ENCODE measurements around the gene RGL4.
"Not testable (repeated sequence)": the region's sequence is repeated elsewhere in the genome, so short reads cannot be mapped to it uniquely, and the experiment has no call there.

RGL4 gene

GRCh38 chr22:23690713-23691112, at the start of gene RGL4:
Gene RGL4 (plus strand): TSS chr22:23691013. CDS start chr22:23692031, 1,018 bp downstream.
- no peak for FAIRE-seq

- not testable (repeated sequence) for FAIRE-seq
These were observed 44.3 kb upstream of the RGL4 start for GRCh38 chr22:23646526-23646925.

- no peak for FAIRE-seq
These were observed 41.7 kb upstream of the RGL4 start for GRCh38 chr22:23649071-23649501.

- FAIRE-seq: no peak
These were observed 39.1 kb upstream of the RGL4 start for GRCh38 chr22:23651676-23652075.

GRCh38 chr22:23652286-23652685, 38.5 kb upstream of the RGL4 start:
- no peak for FAIRE-seq

GRCh38 chr22:23652711-23653110, 38.1 kb upstream of the RGL4 start:
- FAIRE-seq: no peak

- no peak for FAIRE-seq
These were observed 34.8 kb upstream of the RGL4 start for GRCh38 chr22:23655891-23656475.

GRCh38 chr22:23657727-23658126, 33.1 kb upstream of the RGL4 start:
- FAIRE-seq: no peak

GRCh38 chr22:23660381-23660780, 30.4 kb upstream of the RGL4 start:
- not testable (repeated sequence) for FAIRE-seq

- FAIRE-seq: no peak
These were observed 20.2 kb upstream of the RGL4 start for GRCh38 chr22:23670378-23671295.

GRCh38 chr22:23671387-23671786, 19.4 kb upstream of the RGL4 start:
- FAIRE-seq: not testable (repeated sequence)

GRCh38 chr22:23672307-23673049, 18.3 kb upstream of the RGL4 start:
- FAIRE-seq: not testable (repeated sequence)

- no peak for FAIRE-seq
These were observed 17.7 kb upstream of the RGL4 start for GRCh38 chr22:23673050-23673620.

- FAIRE-seq: no peak
These were observed 16.8 kb upstream of the RGL4 start for GRCh38 chr22:23673826-23674690.

GRCh38 chr22:23674886-23675501, 15.8 kb upstream of the RGL4 start:
- FAIRE-seq: not testable (repeated sequence)

GRCh38 chr22:23675502-23676415, 15.1 kb upstream of the RGL4 start:
- no peak for FAIRE-seq

GRCh38 chr22:23676841-23677700, 13.7 kb upstream of the RGL4 start:
- FAIRE-seq: not testable (repeated sequence)

GRCh38 chr22:23677701-23677995, 13.2 kb upstream of the RGL4 start:
- FAIRE-seq: no peak

- no peak for FAIRE-seq
These were observed 12.7 kb upstream of the RGL4 start for GRCh38 chr22:23678133-23678532.
